ENCODE measurements around the gene DZIP1.
"Not testable (repeated sequence)": the region's sequence is repeated elsewhere in the genome, so short reads cannot be mapped to it uniquely, and the experiment has no call there.

DZIP1 gene

GRCh38 chr13:95644601-95645052 is at the start of gene DZIP1:
TSS of gene DZIP1 (minus strand) at chr13:95644706. CDS start at chr13:95642029, 2,677 bp downstream.
- H3K27ac ChIP-seq: peak within 1 kb of the TSS in 13 of 21 experiments; percentile 2 to 74 (median 46)
- H3K4me3 ChIP-seq: peak within 1 kb of the TSS; percentile 42 to 53 (median 49)

- not testable (repeated sequence) for H3K4me3 ChIP-seq
Observed at GRCh38 chr13:95690986-95691385, 46.5 kb upstream of the DZIP1 start.

GRCh38 chr13:95689582-95689926 is 45.0 kb upstream of the DZIP1 start:
- Histone ChIP-seq H3K4me3 (no peak overlapping the region), H3K27ac (no peak overlapping the region)

More at GRCh38 chr13:95690986-95691385, 46.5 kb upstream of the DZIP1 start:
- not testable (repeated sequence) for H3K27ac ChIP-seq

GRCh38 chr13:95684960-95685359 is 40.5 kb upstream of the DZIP1 start:
- not testable (repeated sequence) for H3K27ac ChIP-seq, H3K4me3 ChIP-seq

- no peak overlapping the region for H3K27ac ChIP-seq
Observed at GRCh38 chr13:95684418-95684817, 39.9 kb upstream of the DZIP1 start.

GRCh38 chr13:95679722-95680121 is 35.2 kb upstream of the DZIP1 start:
- no peak overlapping the region for H3K4me3 ChIP-seq

More at GRCh38 chr13:95684418-95684817, 39.9 kb upstream of the DZIP1 start:
- H3K4me3 ChIP-seq: no peak overlapping the region

GRCh38 chr13:95678967-95679366 is 34.5 kb upstream of the DZIP1 start:
- no peak overlapping the region for H3K27ac ChIP-seq

More at GRCh38 chr13:95679722-95680121, 35.2 kb upstream of the DZIP1 start:
- H3K27ac ChIP-seq: no peak overlapping the region

GRCh38 chr13:95677564-95678266 is 33.2 kb upstream of the DZIP1 start:
- H3K27ac ChIP-seq: peak overlapping the region; percentile 65 to 98 (median 93)
- peak overlapping the region; percentile 50 to 94 (median 88) for H3K4me3 ChIP-seq

More at GRCh38 chr13:95678967-95679366, 34.5 kb upstream of the DZIP1 start:
- H3K4me3 ChIP-seq: peak overlapping the region in 1 of 7 experiments; percentile 87

GRCh38 chr13:95676762-95677563 is 32.5 kb upstream of the DZIP1 start, which contains the start of gene DNAJC3:
TSS of gene DNAJC3 (plus strand) at chr13:95677139. CDS start at chr13:95677256, 117 bp downstream.
- H3K4me3 ChIP-seq: peak within 1 kb of the TSS; percentile 50 to 94 (median 88)

GRCh38 chr13:95676105-95676761 is 31.7 kb upstream of the DZIP1 start:
- Histone ChIP-seq H3K27ac (peak overlapping the region; percentile 16 to 98 (median 91)), H3K4me3 (peak overlapping the region; percentile 50 to 94 (median 88))

More at GRCh38 chr13:95676762-95677563, 32.5 kb upstream of the DZIP1 start, which contains the start of gene DNAJC3:
- peak within 1 kb of the TSS; percentile 65 to 98 (median 93) for H3K27ac ChIP-seq

- H3K4me3 ChIP-seq: no peak overlapping the region
- no peak overlapping the region for H3K27ac ChIP-seq
Observed at GRCh38 chr13:95671597-95671996, 27.1 kb upstream of the DZIP1 start.

GRCh38 chr13:95667235-95667634 is 22.7 kb upstream of the DZIP1 start:
- H3K27ac ChIP-seq, H3K4me3 ChIP-seq: not testable (repeated sequence)

GRCh38 chr13:95660981-95661581 is 16.6 kb upstream of the DZIP1 start:
- no peak overlapping the region for H3K27ac ChIP-seq
- no peak overlapping the region for H3K4me3 ChIP-seq

GRCh38 chr13:95659500-95659899 is 15.0 kb upstream of the DZIP1 start:
- H3K4me3 ChIP-seq: no peak overlapping the region
- no peak overlapping the region for H3K27ac ChIP-seq

GRCh38 chr13:95656386-95657015 is 12.0 kb upstream of the DZIP1 start:
- no peak overlapping the region for H3K27ac ChIP-seq
- no peak overlapping the region for H3K4me3 ChIP-seq

GRCh38 chr13:95652821-95653220 is 8.3 kb upstream of the DZIP1 start:
- no peak overlapping the region for H3K4me3 ChIP-seq
- no peak overlapping the region for H3K27ac ChIP-seq

GRCh38 chr13:95652244-95652764 is 7.8 kb upstream of the DZIP1 start:
- H3K27ac ChIP-seq: no peak overlapping the region
- no peak overlapping the region for H3K4me3 ChIP-seq

GRCh38 chr13:95650696-95651095 is 6.2 kb upstream of the DZIP1 start:
- H3K4me3 ChIP-seq: no peak overlapping the region

GRCh38 chr13:95647321-95647720 is 2.8 kb upstream of the DZIP1 start:
- no peak overlapping the region for H3K4me3 ChIP-seq
- H3K27ac ChIP-seq: no peak overlapping the region

More at GRCh38 chr13:95650696-95651095, 6.2 kb upstream of the DZIP1 start:
- no peak overlapping the region for H3K27ac ChIP-seq

All from skin epidermis (tissue), 12 donors.